Heart left ventricle (tissue), 13 donors: ENCODE data around the gene ADGRD1.

Experiments used
- CTCF ChIP-seq, 12 donors: fragments of 200-600 bp; sonication (generic) in 4 of 12; IDR thresholded peaks; one replicate each; pipeline versions ENCODE4 v1.5.0 to v1.8.0; 2018 to 2022; ENCODE audit warnings: antibody characterized with exemption in 12 of 12, mild to moderate bottlenecking in 5 of 12
- POLR2A ChIP-seq, 2 donors: fragments of 450-650 bp; IDR thresholded peaks; one replicate each; pipeline ENCODE4 v1.6.1; 2017; ENCODE audit warnings: antibody characterized with exemption in 2 of 2, mild to moderate bottlenecking in 2 of 2, moderate library complexity in 2 of 2
- donor health status: ischemic (EF 13 %, LVEDD 7.1; RV severe dilation, severe dysfunction).
- donor health status: DM: no; HTN: yes; CAD: no.
- donor health status: DM: no; HTN: no; CAD: no.
- donor health status: ischemic (EF 25% LVEDD 6.9; RV normal size, moderate dysfunction).
- donor health status: ischemic (EF 25% LVEDD 5.7; RV mildly dilated, moderate dysfunction).
- donor health status: ischemic (EF 35%, LVEDD 5.7; RV mildly dilated, moderate dysfunction).
- donor health status: nonischemic (EF 11% LVEDD 7.7; RV severe dilation, severe dysfunction).
- donor health status: DM: yes; HTN: yes; CAD: no.
- donor health status: PGD.
- donor health status: ischemic (EF 29% LVEDD 5.4; RV normal size, mild dysfunction).
- donor health status: nonischemic (EF 23%, LVEDD 6.1; RV moderate dilation, normal function).

GRCh38 chr12:130922511-130922953 is 31.2 kb upstream of the ADGRD1 start:
- no peak for TF ChIP-seq CTCF (IDR thresholded peaks at IDR 0.05)
- no peak for TF ChIP-seq POLR2A (IDR thresholded peaks at IDR 0.05)
